SK-N-SH (cell line): ENCODE results near the gene SUN2. TPM values are rescaled to one million over a fixed set of nuclear protein-coding genes. Genes with fewer than 3 reads are reported as not detected.

Experiments used
- CTCF ChIA-PET: fragments of 300-600, 350-600 bp; formaldehyde crosslinking; extraction: SDS; loops from one replicate; lab custom pipeline; 2021; lab: Yijun Ruan, JAX
- POLR2A ChIA-PET: fragments of 350-600 bp; sonication (Branson Sonifier 250); formaldehyde crosslinking; extraction: SDS; loops from one replicate; lab custom pipeline; 2020; ENCODE audit warnings: antibody characterized with exemption, inconsistent platforms; lab: Yijun Ruan, JAX
- DNase-seq: peaks from one replicate; pipeline ENCODE4 v3.0.0; 2012
- H2AFZ ChIP-seq: fragments of 200-600 bp; sonication (generic); 2 replicates; pipeline ENCODE4 v1.8.1; 2016; ENCODE audit warnings: antibody characterized with exemption, mild to moderate bottlenecking, low read depth
- H3F3A ChIP-seq: fragments of 200-600 bp; sonication (generic); replicated peaks from 2 replicates; pipeline ENCODE3; 2016; ENCODE audit warnings: antibody characterized with exemption, mild to moderate bottlenecking; ENCODE audit not compliant: insufficient read depth
- H3K27ac ChIP-seq, 2 experiments: fragments of 200-500 bp in 1 of 2; fragments of 200-600 bp in 1 of 2; sonication (Bioruptor generic) in 1 of 2; sonication (generic), shearing (Covaris generic) in 1 of 2; 2 replicates each; pipeline versions ENCODE4 v1.5.1 to v1.6.1; 2014 to 2016; ENCODE audit warnings: low read depth in 2 of 2, inconsistent platforms in 1 of 2, low read length in 1 of 2, mild to moderate bottlenecking in 1 of 2, mixed read lengths in 1 of 2
- H3K27me3 ChIP-seq: fragments of 200-600 bp; sonication (generic), shearing (Covaris generic); 2 replicates; pipeline ENCODE4 v1.6.1; 2016; ENCODE audit warnings: mixed run types; ENCODE audit not compliant: insufficient read depth
- H3K36me3 ChIP-seq, 2 experiments: fragments of 200-500 bp in 1 of 2; fragments of 200-600 bp in 1 of 2; sonication (Bioruptor generic) in 1 of 2; sonication (generic) in 1 of 2; replicated peaks in 1 of 2; 2 replicates each; pipeline versions ENCODE3 to v1.5.1; 2014 to 2016; ENCODE audit warnings: low read length in 1 of 2, mild to moderate bottlenecking in 1 of 2; ENCODE audit not compliant: insufficient read depth in 2 of 2, control insufficient read depth in 1 of 2
- H3K4me1 ChIP-seq, 2 experiments: fragments of 200-500 bp in 1 of 2; fragments of 200-600 bp in 1 of 2; sonication (Bioruptor generic) in 1 of 2; sonication (generic), shearing (Covaris generic) in 1 of 2; 2 replicates each; pipeline versions ENCODE4 v1.5.1 to v1.6.1; 2014 to 2016; ENCODE audit warnings: low read depth in 1 of 2, low read length in 1 of 2, mixed run types in 1 of 2; ENCODE audit not compliant: insufficient read depth in 2 of 2, control insufficient read depth in 1 of 2
- H3K4me2 ChIP-seq: fragments of 200-600 bp; sonication (generic), shearing (Covaris generic); 2 replicates; pipeline ENCODE4 v1.6.1; 2017; ENCODE audit warnings: mixed run types
- H3K4me3 ChIP-seq, 2 experiments: fragments of 200-500 bp in 1 of 2; fragments of 200-600 bp in 1 of 2; sonication (Bioruptor generic) in 1 of 2; sonication (generic), shearing (Covaris generic) in 1 of 2; 2 replicates each; pipeline versions ENCODE4 v1.5.1 to v1.8.1; 2014 to 2016; ENCODE audit warnings: low read depth in 2 of 2, inconsistent platforms in 1 of 2, low read length in 1 of 2, mild to moderate bottlenecking in 1 of 2, mixed read lengths in 1 of 2, moderate library complexity in 1 of 2
- H3K79me2 ChIP-seq: fragments of 200-600 bp; sonication (generic); 2 replicates; pipeline ENCODE4 v1.8.1; 2017; ENCODE audit warnings: mild to moderate bottlenecking; ENCODE audit not compliant: insufficient read depth
- H3K9ac ChIP-seq: fragments of 200-600 bp; sonication (generic); 2 replicates; pipeline ENCODE4 v1.6.1; 2017; ENCODE audit warnings: mixed run types
- H3K9me2 ChIP-seq: fragments of 200-600 bp; sonication (generic); 2 replicates; pipeline ENCODE4 v1.6.1; 2017; ENCODE audit warnings: mixed run types
- H3K9me3 ChIP-seq: fragments of 200-600 bp; sonication (generic); 2 replicates; pipeline ENCODE4 v1.6.1; 2017; ENCODE audit warnings: mixed run types, mild to moderate bottlenecking, moderate library complexity
- H4K20me1 ChIP-seq: fragments of 200-600 bp; sonication (generic); 2 replicates; pipeline ENCODE4 v1.6.1; 2017; ENCODE audit warnings: mild to moderate bottlenecking, mixed run types; ENCODE audit not compliant: insufficient read depth
- CTCF ChIP-seq: fragments of 200-600 bp; sonication (generic); IDR thresholded peaks from 2 replicates; pipeline ENCODE4 v1.6.1; 2017; ENCODE audit warnings: antibody characterized with exemption, mild to moderate bottlenecking, moderate library complexity
- EP300 ChIP-seq, 2 experiments: IDR thresholded peaks; 2 replicates each; pipeline versions ENCODE4 v1.4.0 to v1.6.1; 2012; ENCODE audit warnings: borderline replicate concordance in 1 of 2, low read depth in 1 of 2, low read length in 1 of 2
- EZH2phosphoT487 ChIP-seq: fragments of 200-600 bp; sonication (generic); IDR thresholded peaks from 2 replicates; pipeline ENCODE4 v1.6.1; 2017; ENCODE audit warnings: low read depth, mixed run types, mild to moderate bottlenecking, antibody characterized with exemption, moderate library complexity, borderline replicate concordance
- FOSL2 ChIP-seq: IDR thresholded peaks from 2 replicates; pipeline ENCODE4 v1.4.0; 2012; ENCODE audit warnings: low read depth, mild to moderate bottlenecking, moderate library complexity, borderline replicate concordance
- FOXM1 ChIP-seq: IDR thresholded peaks from 2 replicates; pipeline ENCODE4 v1.4.0; 2012; ENCODE audit warnings: low read depth, mild to moderate bottlenecking
- GABPA ChIP-seq: IDR thresholded peaks from 2 replicates; pipeline ENCODE4 v1.4.0; 2012; ENCODE audit warnings: low read depth, mild to moderate bottlenecking
- IRF3 ChIP-seq: fragments of 150-350 bp; IDR thresholded peaks from 2 replicates; pipeline ENCODE4 v1.6.1; 2016; ENCODE audit warnings: mild to moderate bottlenecking, low read depth, low read length
- MAX ChIP-seq: IDR thresholded peaks from 2 replicates; pipeline ENCODE4 v1.4.0; 2012; ENCODE audit warnings: low read depth
- MEF2A ChIP-seq: IDR thresholded peaks from 2 replicates; pipeline ENCODE4 v1.4.0; 2012; ENCODE audit warnings: low read depth, borderline replicate concordance
- MXI1 ChIP-seq: IDR thresholded peaks from 2 replicates; pipeline ENCODE4 v1.6.1; 2012; ENCODE audit warnings: mild to moderate bottlenecking, low read depth, low read length, improper control_type of control experiment
- NFIC ChIP-seq: IDR thresholded peaks from 2 replicates; pipeline ENCODE4 v1.4.0; 2012; ENCODE audit warnings: borderline replicate concordance
- RCOR1 ChIP-seq: fragments of 150-350 bp; IDR thresholded peaks from 2 replicates; pipeline ENCODE4 v1.6.1; 2017; ENCODE audit warnings: antibody characterized with exemption, low read length
- RXRA ChIP-seq: IDR thresholded peaks from 2 replicates; pipeline ENCODE4 v1.4.0; 2012; ENCODE audit warnings: low read depth, mild to moderate bottlenecking, borderline replicate concordance
- SIN3A ChIP-seq: IDR thresholded peaks from 2 replicates; pipeline ENCODE4 v1.6.1; 2012; ENCODE audit warnings: low read depth, mild to moderate bottlenecking, low read length, moderate library complexity, borderline replicate concordance
- TEAD4 ChIP-seq: IDR thresholded peaks from 2 replicates; pipeline ENCODE4 v1.4.0; 2012; ENCODE audit warnings: mild to moderate bottlenecking, borderline replicate concordance; ENCODE audit not compliant: insufficient read depth
- YY1 ChIP-seq: IDR thresholded peaks from 2 replicates; pipeline ENCODE4 v1.4.0; 2012; ENCODE audit warnings: low read depth, mild to moderate bottlenecking
- whole genome bisulfite sequencing: methylation state at CpG from one replicate; pipeline ENCODE4 v1.1.6; 2017; ENCODE audit warnings: low lambda C conversion rate; 5-methylcytosine and 5-hydroxymethylcytosine counted together
- polyA plus RNA-seq, 3 experiments: library from polyadenylated mRNA; depleted of rRNA; stranded (reverse); fragments of >200 nt; gene quantifications; 2 replicates each; pipeline ENCODE4 v1.2.3, GENCODE V29; 2012
- TF ChIP-seq, protein P1 (sequence below): IDR thresholded peaks from 2 replicates; pipeline ENCODE4 v1.6.1; 2012; ENCODE audit warnings: mild to moderate bottlenecking, low read depth, low read length, moderate library complexity
- TF ChIP-seq, protein P2 (sequence below): fragments of 150-350 bp; IDR thresholded peaks from 2 replicates; pipeline ENCODE4 v1.6.1; 2017; ENCODE audit warnings: antibody characterized with exemption, low read length, low read depth, borderline replicate concordance

The SUN2 gene
- polyA plus RNA-seq, 1 of the 3 experiments (the other 2 are of a cell fraction) = 10.2 TPM

GRCh38 chr22:38712486-38713207 lies 43.2 kb downstream of the SUN2 start:
- Histone ChIP-seq H3K79me2 (peaks cover 76% of the 10 kb centered on the region), H3K4me3 (no peak overlapping the region), H3F3A (no peaks in the 10 kb centered on the region), H3K9ac (no peak overlapping the region)
- POLR2A ChIA-PET = no interaction called here
- no peak for DNase-seq
- TF ChIP-seq EP300 (IDR thresholded peaks at IDR 0.05; ENCODE audit: borderline replicate concordance in 1 of 2, low read depth in 1 of 2, low read length in 1 of 2) (no peak), NFIC (no peak), MAX (no peak), EZH2phosphoT487 (no peak), CTCF (no peak), SIN3A (no peak), FOXM1 (no peak), YY1 (no peak), RCOR1 (no peak), MEF2A (no peak), RXRA (no peak), MXI1 (no peak), IRF3 (no peak), GABPA (no peak), FOSL2 (no peak), TEAD4 (no peak)
- TF ChIP-seq, protein P1, sequence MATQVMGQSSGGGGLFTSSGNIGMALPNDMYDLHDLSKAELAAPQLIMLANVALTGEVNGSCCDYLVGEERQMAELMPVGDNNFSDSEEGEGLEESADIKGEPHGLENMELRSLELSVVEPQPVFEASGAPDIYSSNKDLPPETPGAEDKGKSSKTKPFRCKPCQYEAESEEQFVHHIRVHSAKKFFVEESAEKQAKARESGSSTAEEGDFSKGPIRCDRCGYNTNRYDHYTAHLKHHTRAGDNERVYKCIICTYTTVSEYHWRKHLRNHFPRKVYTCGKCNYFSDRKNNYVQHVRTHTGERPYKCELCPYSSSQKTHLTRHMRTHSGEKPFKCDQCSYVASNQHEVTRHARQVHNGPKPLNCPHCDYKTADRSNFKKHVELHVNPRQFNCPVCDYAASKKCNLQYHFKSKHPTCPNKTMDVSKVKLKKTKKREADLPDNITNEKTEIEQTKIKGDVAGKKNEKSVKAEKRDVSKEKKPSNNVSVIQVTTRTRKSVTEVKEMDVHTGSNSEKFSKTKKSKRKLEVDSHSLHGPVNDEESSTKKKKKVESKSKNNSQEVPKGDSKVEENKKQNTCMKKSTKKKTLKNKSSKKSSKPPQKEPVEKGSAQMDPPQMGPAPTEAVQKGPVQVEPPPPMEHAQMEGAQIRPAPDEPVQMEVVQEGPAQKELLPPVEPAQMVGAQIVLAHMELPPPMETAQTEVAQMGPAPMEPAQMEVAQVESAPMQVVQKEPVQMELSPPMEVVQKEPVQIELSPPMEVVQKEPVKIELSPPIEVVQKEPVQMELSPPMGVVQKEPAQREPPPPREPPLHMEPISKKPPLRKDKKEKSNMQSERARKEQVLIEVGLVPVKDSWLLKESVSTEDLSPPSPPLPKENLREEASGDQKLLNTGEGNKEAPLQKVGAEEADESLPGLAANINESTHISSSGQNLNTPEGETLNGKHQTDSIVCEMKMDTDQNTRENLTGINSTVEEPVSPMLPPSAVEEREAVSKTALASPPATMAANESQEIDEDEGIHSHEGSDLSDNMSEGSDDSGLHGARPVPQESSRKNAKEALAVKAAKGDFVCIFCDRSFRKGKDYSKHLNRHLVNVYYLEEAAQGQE = no peak
- TF ChIP-seq, protein P2, sequence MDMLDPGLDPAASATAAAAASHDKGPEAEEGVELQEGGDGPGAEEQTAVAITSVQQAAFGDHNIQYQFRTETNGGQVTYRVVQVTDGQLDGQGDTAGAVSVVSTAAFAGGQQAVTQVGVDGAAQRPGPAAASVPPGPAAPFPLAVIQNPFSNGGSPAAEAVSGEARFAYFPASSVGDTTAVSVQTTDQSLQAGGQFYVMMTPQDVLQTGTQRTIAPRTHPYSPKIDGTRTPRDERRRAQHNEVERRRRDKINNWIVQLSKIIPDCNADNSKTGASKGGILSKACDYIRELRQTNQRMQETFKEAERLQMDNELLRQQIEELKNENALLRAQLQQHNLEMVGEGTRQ = no peak
- TF ChIP-seq, all 33 proteins: peak for 0
- Histone ChIP-seq H3K9me2 (no peaks in the 10 kb centered on the region), H3K36me3 (peaks cover 0 to 3% of the 10 kb centered on the region in 2 experiments), H3K27me3 (no peaks in the 10 kb centered on the region), H3K27ac (no peak overlapping the region), H3K4me2 (no peak overlapping the region), H3K9me3 (no peaks in the 10 kb centered on the region), H2AFZ (no peak overlapping the region), H4K20me1 (peaks cover 14% of the 10 kb centered on the region; the same call in 1 of the 2 replicates), H3K4me1 (no peaks in the 10 kb centered on the region; a peak in 1 of 4 replicates)
- 99% methylated on average over 11 of the region's 11 CpGs for WGBS
- CTCF ChIA-PET = interaction anchor here (0.6 to 1.6 kb wide), 2 partner anchors 12 to 20 kb away, joined by 3 to 4 read pairs; no protein-coding TSS in a partner anchor
